Measurements from ENCODE around the gene NTN3.

NTN3 gene

GRCh38 chr16:2465653-2466415 is 5.3 kb upstream of the NTN3 start:
- H3K36me3 ChIP-seq (ENCODE audit: control insufficient read depth, insufficient read depth, low read length) = no peaks in the 10 kb centered on the region; the same call in 1 of the 2 replicates
- no peak overlapping the region for H3K4me3 ChIP-seq (replicated peaks; ENCODE audit: low read depth, low read length)
- TF ChIP-seq CTCF (IDR thresholded peaks at IDR 0.05; ENCODE audit: insufficient read depth, low read length, poor library complexity, severe bottlenecking) = peak; percentile 30
- no peaks in the 10 kb centered on the region; the same call in 1 of the 2 replicates for H3K27me3 ChIP-seq (replicated peaks; ENCODE audit: control insufficient read depth, insufficient read depth, low read length)
- DNase-seq (ENCODE audit: extremely low read depth, insufficient read length) = no peak

GRCh38 chr16:2466667-2467527 is 4.2 kb upstream of the NTN3 start:
- Histone ChIP-seq H3K4me3 (replicated peaks; ENCODE audit: low read depth, low read length) (peak overlapping the region; percentile 61; the same call in 1 of the 2 replicates), H3K36me3 (ENCODE audit: control insufficient read depth, insufficient read depth, low read length) (no peaks in the 10 kb centered on the region), H3K27me3 (replicated peaks; ENCODE audit: control insufficient read depth, insufficient read depth, low read length) (no peaks in the 10 kb centered on the region; the same call in 1 of the 2 replicates)
- no peak for TF ChIP-seq CTCF (IDR thresholded peaks at IDR 0.05; ENCODE audit: insufficient read depth, low read length, poor library complexity, severe bottlenecking)
- DNase-seq (ENCODE audit: extremely low read depth, insufficient read length) = no peak

- Histone ChIP-seq H3K27me3 (replicated peaks; ENCODE audit: control insufficient read depth, insufficient read depth, low read length) (no peaks in the 10 kb centered on the region; the same call in 1 of the 2 replicates), H3K36me3 (ENCODE audit: control insufficient read depth, insufficient read depth, low read length) (no peaks in the 10 kb centered on the region), H3K4me3 (replicated peaks; ENCODE audit: low read depth, low read length) (peak overlapping the region; percentile 61)
- no peak for TF ChIP-seq CTCF (IDR thresholded peaks at IDR 0.05; ENCODE audit: insufficient read depth, low read length, poor library complexity, severe bottlenecking)
- peak; percentile 57 for DNase-seq (ENCODE audit: extremely low read depth, insufficient read length)
Measured at GRCh38 chr16:2467528-2468232, 3.4 kb upstream of the NTN3 start.

- Histone ChIP-seq H3K27me3 (replicated peaks; ENCODE audit: control insufficient read depth, insufficient read depth, low read length) (no peaks in the 10 kb centered on the region; the same call in 1 of the 2 replicates), H3K36me3 (ENCODE audit: control insufficient read depth, insufficient read depth, low read length) (no peaks in the 10 kb centered on the region)
- no peak for TF ChIP-seq CTCF (IDR thresholded peaks at IDR 0.05; ENCODE audit: insufficient read depth, low read length, poor library complexity, severe bottlenecking)
Measured at GRCh38 chr16:2468233-2468724, 2.8 kb upstream of the NTN3 start.

GRCh38 chr16:2468725-2469398 is 2.2 kb upstream of the NTN3 start:
- DNase-seq (ENCODE audit: extremely low read depth, insufficient read length) = peak; percentile 72
- no peak for TF ChIP-seq CTCF (IDR thresholded peaks at IDR 0.05; ENCODE audit: insufficient read depth, low read length, poor library complexity, severe bottlenecking)
- peak overlapping the region; percentile 61 for H3K4me3 ChIP-seq (replicated peaks; ENCODE audit: low read depth, low read length)
- H3K36me3 ChIP-seq (ENCODE audit: control insufficient read depth, insufficient read depth, low read length) = no peaks in the 10 kb centered on the region
- H3K27me3 ChIP-seq (replicated peaks; ENCODE audit: control insufficient read depth, insufficient read depth, low read length) = no peaks in the 10 kb centered on the region; the same call in 1 of the 2 replicates

More at GRCh38 chr16:2468233-2468724, 2.8 kb upstream of the NTN3 start:
- no peak for DNase-seq (ENCODE audit: extremely low read depth, insufficient read length)
- peak overlapping the region; percentile 61 for H3K4me3 ChIP-seq (replicated peaks; ENCODE audit: low read depth, low read length)

Data from GM06990 (cell line).